Left colon (tissue), 2 donors: ENCODE measurements around the gene SMCP. TPM values are rescaled to one million over a fixed set of nuclear protein-coding genes. Genes with fewer than 3 reads are reported as not detected.

Experiments
- ATAC-seq: fragments of 200-7000 bp; cut with Tn5 transposase; one replicate; pipeline ENCODE4 v1.9.1; 2020; ENCODE audit warnings: mild to moderate bottlenecking, moderate library complexity
- DNase-seq, 2 donors: peaks; one replicate each; pipeline ENCODE4 v3.0.0-alpha.2; 2020
- intact Hi-C, 2 donors: fragments of 100-400 bp; cut with DNase I in 1 of 2; cut with micrococcal nuclease in 1 of 2; formaldehyde crosslinking; loops; one replicate each; pipeline versions ENCODE4 v1.11.2 to v1.14.0; 2022; cut with DNase I, micrococcal nuclease
- long read RNA-seq: library from polyadenylated mRNA; unstranded; transcript quantifications from one replicate; pipeline ENCODE4 v2.0.0, GENCODE V29; 2021
- total RNA-seq, 2 donors: library from RNA; stranded (reverse); fragmentation: NEBNext Ultra II Directional; extraction: Animal tissue kit (Norgen Biotek cat#: 25700); gene quantifications; one replicate each; pipeline ENCODE4 v1.2.1, GENCODE V29; 2021
- donor health status: DM: no; HTN: no; CAD: no.
- donor health status: DM: yes; HTN: yes; CAD: no.

Gene SMCP, protein sequence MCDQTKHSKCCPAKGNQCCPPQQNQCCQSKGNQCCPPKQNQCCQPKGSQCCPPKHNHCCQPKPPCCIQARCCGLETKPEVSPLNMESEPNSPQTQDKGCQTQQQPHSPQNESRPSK
- not detected for total RNA-seq
- long read RNA-seq = 0 reads

DNA sequence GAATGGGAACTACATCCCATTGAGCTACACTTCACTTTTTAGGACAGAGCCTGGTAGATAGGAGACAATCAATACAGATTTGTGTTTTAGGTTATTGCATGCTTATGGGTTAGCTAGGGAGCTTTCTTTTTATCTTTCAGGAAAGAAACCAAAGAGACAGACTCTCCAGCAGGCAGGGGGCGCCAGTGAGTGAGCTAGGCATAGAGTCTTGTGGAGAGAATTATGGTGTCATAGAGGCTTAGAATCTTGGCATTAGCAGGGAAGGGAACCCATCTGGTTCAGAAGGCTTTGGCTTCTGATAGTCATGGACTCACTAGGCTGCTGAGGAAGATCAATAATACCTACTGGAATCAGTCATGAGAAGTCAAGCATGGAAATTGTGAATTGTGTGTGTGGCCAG is at the start of gene SMCP:
TSS of gene SMCP (plus strand) at position 281 of the 400 bp plus-strand sequence. CDS start 6,101 bp downstream, outside the sequence.
- ATAC-seq (no peak), DNase-seq (no peak)
- intact Hi-C loops = no loop called here

DNA sequence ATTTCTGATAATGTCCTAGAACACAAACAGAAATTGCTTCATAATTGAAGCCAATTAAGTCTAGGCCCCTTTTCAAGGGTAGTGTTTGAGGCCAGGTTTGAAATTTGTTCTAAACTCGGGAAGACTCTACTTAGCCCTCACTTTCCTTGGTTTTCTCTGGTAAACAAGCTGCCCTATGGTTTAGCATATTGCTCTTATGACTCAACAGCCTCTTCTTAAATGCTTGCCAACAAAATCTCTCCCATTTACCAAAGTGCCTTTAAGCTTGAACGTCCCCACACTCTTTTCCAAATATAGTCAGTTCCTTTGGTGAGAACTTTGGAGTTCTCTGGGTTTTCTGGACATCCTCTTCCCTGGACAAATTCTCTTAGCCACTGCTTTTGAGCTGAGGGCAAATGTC is 41.3 kb upstream of the SMCP start:
- ATAC-seq = no peak
- intact Hi-C loops = no loop called here
- DNase-seq = no peak

DNA sequence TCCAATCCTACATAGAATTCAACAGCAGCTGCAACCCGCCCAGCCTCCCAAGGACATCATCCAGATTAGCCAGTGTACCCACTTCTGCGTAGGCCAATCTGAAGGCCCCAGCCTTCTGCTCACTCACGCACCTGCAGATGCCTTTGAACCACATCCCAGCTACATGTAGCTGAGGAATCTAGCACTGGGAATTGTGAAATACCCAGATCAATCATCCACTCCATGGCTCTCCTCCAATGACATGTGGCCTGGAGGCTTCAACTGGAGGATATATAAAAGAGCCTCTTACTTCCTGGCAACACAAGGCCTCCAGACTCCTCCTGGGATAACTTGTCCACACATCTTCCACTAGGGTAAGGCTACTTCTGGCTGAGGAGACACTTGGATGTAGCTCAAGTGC is 35.6 kb upstream of the SMCP start, which contains the start of gene LCE6A:
TSS of gene LCE6A (plus strand) at position 301 of the 400 bp plus-strand sequence. CDS start 665 bp downstream, outside the sequence.
- no peak for DNase-seq
- intact Hi-C loops = no loop called here
- ATAC-seq = no peak

DNA sequence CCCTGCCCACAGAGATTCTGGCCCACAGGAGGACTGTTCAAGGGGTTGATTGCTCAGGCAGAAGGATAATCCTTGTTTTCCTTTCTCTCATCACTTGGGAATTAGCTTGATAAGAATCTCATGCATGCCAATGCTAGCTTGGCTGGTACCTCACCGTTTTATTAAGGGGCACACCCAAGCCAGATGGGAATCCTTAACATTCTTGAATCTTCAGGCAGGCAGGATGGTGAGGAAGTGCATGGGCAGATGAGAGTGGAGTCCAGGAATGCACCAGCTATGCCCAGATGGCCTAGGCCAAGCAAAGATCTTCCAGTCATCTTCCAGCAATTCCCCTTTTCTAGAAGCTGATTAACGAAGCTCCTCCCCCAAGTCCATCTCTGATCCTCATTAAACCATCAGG is 22.5 kb upstream of the SMCP start:
- intact Hi-C loops = no loop called here
- no peak for ATAC-seq
- DNase-seq = no peak

DNA sequence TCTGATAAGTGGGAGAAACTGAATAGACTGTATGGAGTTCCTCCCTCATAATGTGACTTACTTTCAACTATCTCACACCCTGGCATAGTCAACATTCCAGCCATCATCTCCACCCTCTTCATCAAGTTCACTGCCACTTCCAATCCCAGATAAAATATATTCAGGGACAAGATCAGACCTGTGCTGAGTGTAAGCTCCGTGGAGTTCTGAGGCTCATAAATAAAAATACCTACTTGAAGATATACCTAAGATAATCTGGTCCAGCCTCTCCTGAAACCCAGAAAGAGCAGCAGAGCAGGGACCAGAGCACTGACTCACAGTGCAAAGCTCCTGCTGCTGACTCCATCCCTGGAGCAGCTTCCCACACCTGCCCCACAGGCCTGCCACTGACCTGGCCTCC is 20.1 kb upstream of the SMCP start:
- ATAC-seq (no peak), DNase-seq (no peak)

DNA sequence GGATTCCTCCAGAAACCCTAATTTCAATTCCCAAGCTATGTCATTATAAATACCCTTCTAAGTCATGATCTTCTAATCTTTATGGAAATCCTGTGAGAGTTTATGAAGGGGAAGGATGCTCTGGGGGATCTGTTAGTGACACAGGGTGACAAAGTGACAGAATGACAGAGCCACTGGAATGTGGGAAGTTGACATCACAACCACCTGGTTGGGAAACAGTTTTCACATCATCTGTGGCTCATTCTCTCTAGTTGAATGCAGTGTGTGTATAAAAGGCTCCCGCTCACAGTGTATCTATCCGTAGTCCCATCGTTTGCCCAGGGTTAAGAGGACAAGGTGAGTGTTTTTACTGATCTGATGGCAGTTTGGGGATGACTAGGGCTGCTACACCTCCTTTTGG is 18.4 kb upstream of the SMCP start, which contains the start of gene LCE7A:
TSS of gene LCE7A (plus strand) at position 301 of the 400 bp plus-strand sequence. CDS start 702 bp downstream, outside the sequence.
- intact Hi-C loops = loop anchor here in 1 of 2 donors (10.0 kb wide), 1 partner anchor 365 kb away; no protein-coding TSS in a partner anchor
- ATAC-seq (no peak), DNase-seq (no peak)

More for the DNA sequence above, 20.1 kb upstream of the SMCP start:
- intact Hi-C loops = no loop called here

DNA sequence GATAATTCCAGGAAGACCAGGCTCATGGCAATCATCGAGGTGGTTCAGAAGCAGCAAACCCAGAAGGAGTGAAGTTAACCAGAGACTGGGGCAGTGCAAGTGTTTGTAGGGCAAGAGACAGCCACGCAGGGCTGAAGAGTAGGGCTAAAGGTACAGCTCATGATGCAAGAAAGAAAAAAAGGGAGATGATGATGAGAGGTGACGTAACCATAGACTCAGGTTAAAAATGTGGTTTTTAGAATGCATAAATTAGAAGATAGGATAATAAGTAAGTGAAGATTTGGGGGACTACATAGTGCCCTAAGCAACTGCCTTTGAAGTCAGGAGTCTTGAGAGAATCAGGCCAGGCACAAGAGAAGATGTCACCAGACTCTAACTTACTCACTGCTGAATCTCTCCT is 18.0 kb upstream of the SMCP start:
- ATAC-seq (no peak), DNase-seq (no peak)
- intact Hi-C loops = loop anchor here in 1 of 2 donors (10.0 kb wide), 1 partner anchor 365 kb away; no protein-coding TSS in a partner anchor

DNA sequence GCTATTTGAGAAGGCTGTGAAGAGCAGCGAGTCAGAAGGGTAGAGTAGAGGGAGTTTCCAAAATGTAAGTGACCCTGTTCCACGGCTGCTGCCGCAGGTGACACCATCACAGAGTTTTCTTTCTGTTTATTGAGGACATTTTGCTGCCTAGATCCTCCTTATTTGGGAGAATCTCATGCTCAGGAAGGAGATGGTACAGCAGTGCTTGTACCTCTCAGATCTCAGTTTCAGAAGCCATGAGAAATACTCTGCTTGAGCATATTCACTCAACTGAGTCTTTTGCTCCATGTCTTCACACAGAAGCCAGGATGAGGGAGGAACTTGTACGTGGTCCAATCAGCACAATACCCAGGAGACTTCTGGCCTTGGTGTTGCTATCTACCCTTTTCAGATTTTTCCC is 16.7 kb upstream of the SMCP start:
- DNase-seq (no peak), ATAC-seq (no peak)
- intact Hi-C loops = loop anchor here in 1 of 2 donors (10.0 kb wide), 1 partner anchor 363 kb away; no protein-coding TSS in a partner anchor

DNA sequence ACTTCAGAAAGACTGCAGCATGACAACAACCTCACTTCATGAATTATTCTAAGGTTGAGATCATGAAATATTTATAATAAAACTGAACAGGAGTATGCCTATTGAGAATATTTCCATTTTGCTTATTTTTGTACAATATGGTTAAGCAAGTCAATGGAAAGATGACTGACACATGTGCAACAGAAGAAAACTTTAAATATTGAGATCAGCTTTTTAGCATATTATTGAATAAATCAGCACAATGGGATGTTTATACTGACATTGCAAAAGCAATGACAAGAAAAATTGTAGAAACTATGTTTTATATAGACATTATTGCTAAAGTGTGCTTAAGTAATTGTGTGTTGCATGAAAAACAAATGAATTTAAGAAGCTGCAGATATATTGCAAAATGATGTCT is 13.7 kb upstream of the SMCP start:
- intact Hi-C loops = loop anchor here in 1 of 2 donors (10.0 kb wide), 1 partner anchor 360 kb away; no protein-coding TSS in a partner anchor
- DNase-seq (no peak), ATAC-seq (no peak)

DNA sequence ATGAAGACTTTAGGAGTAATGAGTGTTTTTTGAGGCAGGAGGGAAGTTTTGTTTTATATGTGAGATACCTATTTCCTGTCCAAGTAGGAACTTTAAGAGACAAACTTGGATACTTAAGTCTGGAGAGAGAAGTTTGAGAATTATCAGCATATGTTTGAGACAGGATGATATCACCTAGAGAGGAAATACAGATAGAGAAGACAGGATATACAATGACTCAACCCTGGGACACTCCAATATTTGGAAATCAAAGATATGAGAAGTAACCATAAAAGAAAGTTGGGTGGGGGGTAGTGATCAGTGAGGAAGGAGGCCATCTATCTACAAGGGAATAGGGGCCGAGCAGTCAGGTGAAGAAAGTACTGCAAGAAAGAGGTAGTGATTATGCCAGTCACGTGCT is 11.8 kb upstream of the SMCP start:
- no peak for ATAC-seq
- no peak for DNase-seq
- intact Hi-C loops = loop anchor here in 1 of 2 donors (10.0 kb wide), 1 partner anchor 358 kb away; no protein-coding TSS in a partner anchor

DNA sequence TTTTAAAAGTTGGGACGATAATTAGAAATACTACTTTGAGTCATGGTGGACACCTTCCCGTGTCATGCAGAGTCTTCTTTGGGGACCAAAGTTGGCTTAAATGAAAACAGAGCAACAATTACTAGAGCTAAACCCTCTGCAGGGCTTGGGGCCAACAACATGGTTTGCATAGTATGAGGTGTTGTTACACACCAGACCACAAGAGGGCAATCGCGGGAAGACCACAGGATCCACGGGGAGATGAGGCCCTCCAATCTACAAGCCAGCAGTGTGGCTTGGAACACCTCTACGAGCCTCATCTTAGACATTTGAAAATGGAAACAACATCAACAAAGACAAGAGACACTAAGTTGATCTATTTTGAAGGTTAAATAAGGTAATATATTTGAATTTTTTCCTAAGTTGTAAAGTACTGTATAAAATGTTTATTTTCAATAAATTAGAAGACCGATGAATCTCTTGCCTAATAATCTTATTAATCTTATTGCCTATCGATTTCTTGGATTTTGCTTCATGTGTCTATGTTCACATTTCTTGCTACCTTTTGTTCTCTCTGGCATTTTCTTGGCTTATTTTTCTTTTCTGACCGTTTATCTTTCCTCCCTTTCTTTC is 8.2 kb upstream of the SMCP start:
- DNase-seq (peak; percentile 36 to 64), ATAC-seq (peak; percentile 68)
- intact Hi-C loops = loop anchor here in 1 of 2 donors (10.0 kb wide), 1 partner anchor 355 kb away; no protein-coding TSS in a partner anchor

DNA sequence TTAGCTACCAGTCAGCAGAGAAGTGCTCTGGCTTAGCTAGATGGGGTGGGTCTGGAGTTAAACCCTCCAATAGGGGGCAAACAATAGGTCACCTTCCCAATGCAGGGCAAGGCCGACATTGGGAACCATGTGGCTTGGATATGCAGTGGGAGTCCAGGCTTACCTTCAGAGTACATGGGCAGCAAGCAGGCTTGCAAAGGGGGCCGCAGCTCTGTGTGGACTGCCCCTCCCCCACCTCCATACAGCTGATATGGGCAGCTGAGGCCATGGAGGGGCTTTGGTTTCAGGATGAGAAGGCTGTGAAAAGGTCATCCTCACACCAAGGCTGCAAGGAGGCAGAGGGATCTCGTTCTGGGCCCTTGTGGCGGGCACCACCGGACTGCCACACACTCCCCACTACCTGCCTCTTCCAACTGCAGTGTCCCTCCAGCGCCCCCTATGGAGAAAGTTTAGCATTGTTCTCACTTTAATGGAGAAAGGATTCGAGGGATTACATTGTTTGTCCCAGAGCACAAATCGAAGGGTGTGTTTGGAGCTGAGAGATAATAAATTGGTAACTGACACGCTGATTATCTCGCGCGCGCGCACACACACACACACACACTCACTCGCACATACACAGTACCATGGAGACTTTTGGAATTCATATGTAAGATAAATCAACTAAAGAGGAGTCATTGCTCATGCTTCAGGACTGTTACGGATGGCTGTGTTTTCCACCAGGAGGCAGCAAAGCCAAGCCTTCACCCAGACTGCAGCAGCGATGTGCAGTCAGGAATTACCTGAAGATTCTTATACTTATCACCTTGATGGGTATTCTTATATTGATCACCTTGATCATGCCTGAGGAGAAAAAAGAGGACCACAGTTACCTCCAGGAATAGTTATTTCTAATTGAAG is 7.0 kb upstream of the SMCP start:
- intact Hi-C loops = no loop called here
- ATAC-seq (no peak), DNase-seq (no peak)

DNA sequence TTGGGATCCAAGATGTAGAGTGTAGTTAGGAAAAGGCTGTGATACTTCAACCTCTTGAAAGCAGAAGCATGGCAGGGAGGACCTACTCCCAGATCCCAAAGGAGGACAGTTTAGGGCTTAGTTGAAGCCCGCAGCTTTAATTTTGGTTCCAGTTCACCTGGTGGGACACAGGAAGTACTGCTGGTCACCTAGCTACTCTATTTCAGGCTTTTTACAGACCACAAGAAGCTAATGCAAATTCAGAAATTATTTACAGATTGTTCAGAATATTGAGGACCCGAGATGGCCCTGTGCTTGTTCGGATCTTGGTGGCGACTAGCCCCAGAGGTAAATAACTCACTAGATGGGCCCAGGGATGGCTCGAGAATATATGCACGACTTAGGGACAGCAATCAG is 6.4 kb upstream of the SMCP start:
- no peak for ATAC-seq
- intact Hi-C loops = no loop called here
- no peak for DNase-seq

DNA sequence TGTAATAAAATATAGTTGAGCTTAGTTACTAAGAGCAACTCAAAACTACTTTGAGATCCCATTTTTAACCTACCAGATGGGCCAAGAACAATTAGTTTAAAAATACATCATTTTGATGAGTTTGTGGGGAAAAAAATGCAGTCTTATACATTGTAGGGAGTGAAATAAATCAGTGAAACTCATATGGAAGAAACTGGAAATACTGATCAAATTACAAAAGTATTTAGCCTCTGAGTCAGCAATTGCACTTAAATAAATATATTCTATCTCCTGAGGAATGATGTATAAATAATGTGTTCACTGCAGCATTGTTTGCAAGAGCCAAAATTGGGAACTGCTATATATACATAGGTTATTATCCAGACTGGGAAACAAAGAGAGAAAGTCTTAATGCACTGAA is 4.6 kb upstream of the SMCP start:
- intact Hi-C loops = no loop called here
- no peak for ATAC-seq
- DNase-seq = no peak

DNA sequence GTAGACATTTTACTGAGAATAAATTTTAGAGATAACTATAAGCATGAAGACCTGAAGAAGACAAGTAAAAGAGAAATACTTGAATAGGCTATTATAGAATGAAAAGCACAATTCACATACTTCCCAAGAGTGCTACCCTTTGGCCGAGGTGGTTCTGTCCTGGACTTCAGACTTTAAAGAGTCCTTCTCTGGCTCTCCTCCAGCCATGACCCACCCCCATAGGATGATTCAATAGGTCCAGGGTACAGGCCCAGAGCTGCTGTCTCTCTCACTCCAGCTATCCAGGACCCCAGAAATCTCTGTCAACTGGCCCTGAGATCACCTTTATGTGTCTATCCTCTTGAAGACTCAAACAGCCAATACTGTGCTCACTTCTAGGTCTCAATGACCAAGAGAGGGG is 1.3 kb upstream of the SMCP start:
- DNase-seq = no peak

DNA sequence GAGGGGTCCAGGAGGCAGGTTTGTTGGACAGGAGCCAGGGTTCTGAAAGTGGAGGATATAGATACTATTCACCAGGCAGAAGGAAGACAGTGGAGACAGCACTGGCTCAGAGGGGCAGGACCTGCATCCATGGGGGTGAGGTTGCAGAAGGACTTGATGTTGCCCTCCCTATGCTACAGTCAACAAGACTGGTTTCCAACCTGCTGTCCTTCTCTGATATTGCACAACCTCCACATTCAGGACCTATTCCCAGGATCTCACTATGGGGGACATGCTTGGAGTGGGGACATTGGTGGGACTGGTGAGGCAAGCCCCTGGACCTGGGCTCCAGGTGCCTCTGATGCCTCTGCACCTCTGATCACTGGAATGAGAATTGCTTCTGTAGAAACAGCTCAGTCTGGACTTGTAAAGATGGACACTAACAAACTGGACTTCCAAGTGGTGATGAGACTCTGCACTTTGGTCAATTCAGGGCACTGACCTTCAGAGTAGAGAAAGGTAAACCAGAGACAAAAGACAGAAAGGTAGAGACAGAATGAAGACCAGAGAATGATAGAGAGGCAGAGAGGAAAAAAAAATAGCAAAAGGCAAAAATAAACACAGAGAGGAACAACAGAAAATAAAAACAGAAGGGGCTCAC is 1.6 kb downstream of the SMCP start:
- intact Hi-C loops = loop anchor here in 1 of 2 donors (10.0 kb wide), 1 partner anchor 705 kb away; no protein-coding TSS in a partner anchor
- ATAC-seq = no peak
- DNase-seq = no peak

More for the DNA sequence above, 1.3 kb upstream of the SMCP start:
- no peak for ATAC-seq
- intact Hi-C loops = no loop called here

DNA sequence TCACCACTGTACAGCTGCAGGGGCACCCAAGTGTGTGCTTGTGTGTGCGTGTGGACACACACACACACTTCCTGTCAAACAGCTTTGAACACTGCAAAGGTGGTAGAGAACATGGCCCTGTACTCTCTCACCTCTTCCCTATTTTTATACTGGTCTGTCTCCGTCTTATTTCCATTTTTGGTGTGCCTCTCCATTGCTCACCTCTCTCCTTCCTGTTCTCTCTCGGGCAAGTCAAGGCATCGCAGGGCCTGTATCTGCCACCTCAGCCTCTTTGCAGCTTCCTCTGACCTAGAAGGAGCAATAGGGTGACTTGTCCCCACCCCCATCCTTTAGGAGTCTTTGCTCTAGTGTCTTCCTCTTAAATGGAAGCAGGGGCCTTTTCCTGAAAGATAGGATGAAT is 2.2 kb downstream of the SMCP start:
- DNase-seq (no peak), ATAC-seq (no peak)
- intact Hi-C loops = loop anchor here in 1 of 2 donors (10.0 kb wide), 1 partner anchor 706 kb away; no protein-coding TSS in a partner anchor

DNA sequence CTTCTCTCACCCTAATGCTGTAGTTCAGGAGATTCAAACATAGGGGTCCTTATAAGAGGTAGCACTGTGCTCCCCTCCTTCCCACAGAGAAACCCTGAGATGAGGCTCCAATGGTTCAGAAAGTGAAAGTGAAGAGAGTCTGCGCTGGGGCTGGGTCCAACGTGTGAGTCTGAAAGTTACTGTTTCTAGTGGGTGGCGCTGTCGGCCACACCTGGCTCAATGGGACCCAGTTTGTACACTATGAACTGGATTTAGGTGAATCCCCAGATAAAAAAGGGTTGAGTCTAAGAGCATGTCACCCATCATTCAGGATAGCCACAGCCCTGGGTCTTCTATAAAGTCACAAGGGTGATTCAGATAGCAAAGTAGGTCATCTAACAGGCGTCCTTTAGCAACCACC is 2.8 kb downstream of the SMCP start:
- no peak for ATAC-seq
- intact Hi-C loops = loop anchor here in 1 of 2 donors (10.0 kb wide), 1 partner anchor 706 kb away; no protein-coding TSS in a partner anchor
- no peak for DNase-seq

DNA sequence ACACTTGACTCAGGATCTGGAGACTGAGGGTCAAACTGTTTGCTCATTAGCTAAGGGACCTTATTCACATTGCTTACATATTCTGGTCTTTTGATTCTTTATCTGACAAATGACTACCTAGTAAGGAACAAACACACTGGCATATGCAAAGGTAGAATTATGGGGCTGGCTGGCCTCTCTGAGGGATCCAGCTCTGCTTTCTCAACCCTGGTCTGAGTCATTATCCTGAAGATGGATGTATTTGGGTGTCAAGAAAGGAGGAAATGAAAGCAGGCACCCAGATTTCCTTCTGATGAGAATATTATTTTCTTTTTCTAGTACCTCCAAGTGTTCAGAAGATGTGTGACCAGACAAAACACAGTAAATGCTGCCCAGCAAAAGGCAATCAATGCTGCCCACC is 6.0 kb downstream of the SMCP start:
- DNase-seq (no peak), ATAC-seq (no peak)
- intact Hi-C loops = loop anchor here in 1 of 2 donors (10.0 kb wide), 1 partner anchor 709 kb away; no protein-coding TSS in a partner anchor
